GM12878 (cell line): ENCODE measurements around the gene FGGY. TPM values are rescaled to one million over a fixed set of nuclear protein-coding genes. Genes with fewer than 3 reads are reported as not detected.

Source experiments
- ATAC-seq: fragments of 200-7000 bp; cut with Tn5 transposase; 3 replicates; pipeline ENCODE4 v1.9.1; 2020; ENCODE audit warnings: mild to moderate bottlenecking, moderate library complexity
- BruUV-seq: library from RNA; stranded (reverse); fragments of 400-500 nt; replicated peaks from 2 replicates; lab custom pipeline; 2021; lab: Mats Ljungman, UMichigan
- CTCF ChIA-PET: fragments of 300-600 bp; sonication (Branson Sonifier 250); formaldehyde crosslinking; extraction: SDS; loops from one replicate; lab custom pipeline; 2021; ENCODE audit warnings: inconsistent platforms; lab: Yijun Ruan, JAX
- POLR2A ChIA-PET: fragments of 350-600 bp; formaldehyde crosslinking; extraction: SDS; loops from one replicate; lab custom pipeline; 2021; ENCODE audit warnings: inconsistent platforms; lab: Charles Lee
- RAD21 ChIA-PET: fragments of 300-600 bp; sonication (Branson Sonifier 250); formaldehyde crosslinking; loops from one replicate; lab custom pipeline; 2023; ENCODE audit warnings: antibody characterized with exemption; ENCODE audit not compliant: unreplicated experiment; lab: Charles Lee
- SMC1A ChIA-PET: fragments of 300-600 bp; sonication (Branson Sonifier 250); formaldehyde crosslinking; loops from one replicate; lab custom pipeline; 2023; ENCODE audit not compliant: unreplicated experiment, uncharacterized antibody; lab: Charles Lee
- DNase-seq: peaks from one replicate; pipeline ENCODE4 v3.0.0-alpha.2; 2011; ENCODE audit warnings: low read depth, low spot score
- FAIRE-seq: peaks from 3 replicates; lab custom pipeline; 2011; peaks lifted over from hg19 to GRCh38; lab: Jason Lieb, UNC
- H2AFZ ChIP-seq: 2 replicates; pipeline ENCODE4 v1.6.0; 2011; ENCODE audit warnings: low read depth, low read length, control low read depth; ENCODE audit not compliant: control insufficient read depth
- H3K27ac ChIP-seq: 2 replicates; pipeline ENCODE4 v1.5.1; 2011; ENCODE audit warnings: control low read depth; ENCODE audit not compliant: control insufficient read depth, insufficient read depth
- H3K27me3 ChIP-seq, 2 experiments: replicated peaks in 1 of 2; 2 replicates each; pipeline versions ENCODE4 v1.6.0 to v1.6.1; 2011; ENCODE audit warnings: low read length in 1 of 2; ENCODE audit not compliant: control insufficient read depth in 2 of 2, insufficient read depth in 2 of 2
- H3K36me3 ChIP-seq, 2 experiments: 2 replicates each; pipeline ENCODE4 v1.5.1; 2011; ENCODE audit warnings: low read length in 1 of 2; ENCODE audit not compliant: control insufficient read depth in 2 of 2, insufficient read depth in 2 of 2
- H3K4me1 ChIP-seq: 2 replicates; pipeline ENCODE4 v1.6.1; 2011; ENCODE audit warnings: mild to moderate bottlenecking, low read length, moderate library complexity, mixed read lengths; ENCODE audit not compliant: control insufficient read depth, insufficient read depth
- H3K4me2 ChIP-seq: 2 replicates; pipeline ENCODE4 v1.6.0; 2011; ENCODE audit warnings: control low read depth; ENCODE audit not compliant: control insufficient read depth, insufficient read depth
- H3K4me3 ChIP-seq: fragments of 200-600 bp; sonication (generic); 2 replicates; pipeline ENCODE4 v1.5.1; 2016
- H3K79me2 ChIP-seq: 2 replicates; pipeline ENCODE4 v1.6.0; 2011; ENCODE audit warnings: low read length; ENCODE audit not compliant: control insufficient read depth, insufficient read depth
- H3K9ac ChIP-seq: 2 replicates; pipeline ENCODE4 v1.8.0; 2011; ENCODE audit warnings: low read length, control low read depth, mixed read lengths; ENCODE audit not compliant: control insufficient read depth, insufficient read depth
- H3K9me3 ChIP-seq: replicated peaks from 3 replicates; pipeline ENCODE4 v1.5.1; 2011; ENCODE audit warnings: mild to moderate bottlenecking, low read length; ENCODE audit not compliant: control insufficient read depth, insufficient read depth
- H4K20me1 ChIP-seq: 2 replicates; pipeline ENCODE4 v1.6.0; 2011; ENCODE audit not compliant: control insufficient read depth, insufficient read depth
- BHLHE40 ChIP-seq, 2 experiments: fragments of 450-650 bp in 1 of 2; IDR thresholded peaks; 2 replicates each; pipeline ENCODE4 v1.6.1; 2011 to 2017; ENCODE audit warnings: low read depth in 2 of 2, borderline replicate concordance in 1 of 2, improper control_type of control experiment in 1 of 2, low read length in 1 of 2, mild to moderate bottlenecking in 1 of 2
- CHD2 ChIP-seq: IDR thresholded peaks from 2 replicates; pipeline ENCODE4 v1.6.1; 2011; ENCODE audit warnings: low read depth, low read length, improper control_type of control experiment, borderline replicate concordance
- EED ChIP-seq: sonication (generic); IDR thresholded peaks from 2 replicates; pipeline ENCODE4 v1.6.1; 2016; ENCODE audit warnings: antibody characterized with exemption, low read depth
- KLF5 ChIP-seq: fragments of 450-650 bp; IDR thresholded peaks from 2 replicates; pipeline ENCODE4 v1.6.1; 2014; ENCODE audit warnings: mild to moderate bottlenecking; ENCODE audit not compliant: partially characterized antibody
- NBN ChIP-seq: fragments of 450-650 bp; IDR thresholded peaks from 2 replicates; pipeline ENCODE4 v1.6.1; 2016
- NFIC ChIP-seq: IDR thresholded peaks from 2 replicates; pipeline ENCODE4 v1.6.1; 2012; ENCODE audit warnings: low read depth, mild to moderate bottlenecking, inconsistent platforms, low read length, moderate library complexity
- NR2C2 ChIP-seq: IDR thresholded peaks from 2 replicates; pipeline ENCODE4 v1.6.1; 2011; ENCODE audit warnings: borderline replicate concordance, low read depth; ENCODE audit not compliant: control insufficient read depth, insufficient read length
- PAX5 ChIP-seq: IDR thresholded peaks from 2 replicates; pipeline ENCODE4 v1.6.1; 2011; ENCODE audit warnings: low read depth, low read length, borderline replicate concordance
- PAX8 ChIP-seq: fragments of 450-650 bp; IDR thresholded peaks from 2 replicates; pipeline ENCODE4 v1.6.1; 2017; ENCODE audit warnings: mild to moderate bottlenecking, moderate library complexity
- POLR2AphosphoS2 ChIP-seq: IDR thresholded peaks from 2 replicates; pipeline ENCODE4 v1.6.1; 2011; ENCODE audit warnings: low read depth, mild to moderate bottlenecking, low read length, improper control_type of control experiment, moderate library complexity
- RAD21 ChIP-seq: IDR thresholded peaks from 2 replicates; pipeline ENCODE4 v1.6.1; 2011; ENCODE audit warnings: mild to moderate bottlenecking, low read depth, low read length, moderate library complexity; ENCODE audit not compliant: insufficient read depth
- RB1 ChIP-seq: fragments of 450-650 bp; formaldehyde crosslinking; IDR thresholded peaks from 2 replicates; pipeline ENCODE4 v1.6.1; 2017; ENCODE audit warnings: mild to moderate bottlenecking, borderline replicate concordance
- RBBP5 ChIP-seq: fragments of 200-600 bp; sonication (generic); conservative IDR thresholded peaks from 2 replicates; pipeline ENCODE4 v1.6.1; 2016
- RELA ChIP-seq: fragments of 450-650 bp; IDR thresholded peaks from 2 replicates; pipeline ENCODE4 v1.8.0; 2014; ENCODE audit warnings: borderline replicate concordance; ENCODE audit not compliant: partially characterized antibody
- RFX5 ChIP-seq: IDR thresholded peaks from 2 replicates; pipeline ENCODE4 v1.6.1; 2011; ENCODE audit warnings: low read depth, low read length, improper control_type of control experiment
- SKIL ChIP-seq: fragments of 450-650 bp; IDR thresholded peaks from 2 replicates; pipeline ENCODE4 v1.6.1; 2017; ENCODE audit warnings: mild to moderate bottlenecking, low read depth, inconsistent platforms; ENCODE audit not compliant: poor library complexity, severe bottlenecking
- TCF7 ChIP-seq: IDR thresholded peaks from 2 replicates; pipeline ENCODE4 v1.6.1; 2014; ENCODE audit warnings: antibody characterized with exemption, borderline replicate concordance
- YY1 ChIP-seq: IDR thresholded peaks from 2 replicates; pipeline ENCODE4 v1.6.1; 2011; ENCODE audit warnings: low read depth, mild to moderate bottlenecking, low read length
- ZNF622 ChIP-seq: fragments of 450-650 bp; IDR thresholded peaks from 2 replicates; pipeline ENCODE4 v1.6.1; 2017; ENCODE audit warnings: mild to moderate bottlenecking, inconsistent platforms
- WGBS: methylation state at CpG from one replicate; pipeline ENCODE4 v1.1.6; 2016; ENCODE audit warnings: low lambda C conversion rate; ENCODE audit not compliant: insufficient replicate concordance, insufficient coverage; ENCODE audit errors: missing lambda C conversion rate; 5-methylcytosine and 5-hydroxymethylcytosine counted together
- in situ Hi-C: fragments of 300-500 bp; cut with MboI; formaldehyde crosslinking; loops from 9 replicates; pipeline ENCODE4 v1.14.3; 2018; ENCODE audit warnings: mixed read lengths
- intact Hi-C: fragments of 100-400 bp; cut with micrococcal nuclease; formaldehyde crosslinking; loops from one replicate; pipeline ENCODE4 v1.14.2; 2022; ENCODE audit not compliant: unreplicated experiment
- polyA plus RNA-seq, 11 experiments: library from polyadenylated mRNA; depleted of rRNA in 4 of 11; unstranded in 6 of 11; stranded (reverse) in 5 of 11; fragments of >200 nt; fragmentation: Nextera tagmentation in 4 of 11; fragmentation: Illumina TruSeq in 1 of 11; extraction: Ambion mirVana in 4 of 11; extraction: Trizol in 1 of 11; gene quantifications; 1 replicate in 1 of 11; 2 replicates in 10 of 11; pipeline versions ENCODE4 v1.2.1 to v1.2.3, GENCODE V29; 2011 to 2016; ENCODE audit warnings: inconsistent platforms in 2 of 11, missing spikeins in 2 of 11, low read depth in 1 of 11
- total RNA-seq, 4 experiments: library from RNA; depleted of rRNA in 3 of 4; stranded (reverse); fragments of >200 nt in 3 of 4; fragmentation: Illumina TruSeq in 1 of 4; extraction: Trizol in 1 of 4; gene quantifications; 2 replicates each; pipeline versions ENCODE4 v1.2.1 to v1.2.3, GENCODE V29; 2013 to 2021

Gene FGGY
- total and polyA plus RNA-seq, 10 of the 15 experiments (the other 5 are each of a cell fraction or from before 2014, with no cell fraction given), result 6.2 to 11.9 (median 7.5) TPM

- Histone ChIP-seq H3K9me3 (no peaks in the 10 kb centered on the region), H3K27me3 (no peaks in the 10 kb centered on the region), H2AFZ (no peak overlapping the region), H3K27ac (no peak overlapping the region), H3K4me2 (no peak overlapping the region), H3K4me1 (no peaks in the 10 kb centered on the region), H3K4me3 (no peak overlapping the region), H4K20me1 (no peaks in the 10 kb centered on the region), H3K36me3 (no peaks in the 10 kb centered on the region), H3K79me2 (no peaks in the 10 kb centered on the region), H3K9ac (no peak overlapping the region)
- no TSS peak for BruUV-seq
- ATAC-seq, result no peak
- no peak for TF ChIP-seq RAD21
- TF ChIP-seq NFIC, result no peak
- TF ChIP-seq CHD2, result no peak
- no peak for TF ChIP-seq RBBP5
- TF ChIP-seq YY1, result no peak
- TF ChIP-seq RFX5, result no peak
- no peak for TF ChIP-seq BHLHE40 (IDR thresholded peaks at IDR 0.05; ENCODE audit: borderline replicate concordance in 1 of 2, low read depth in 2 of 2, low read length in 1 of 2)
- no peak for TF ChIP-seq SKIL
- TF ChIP-seq RELA, result no peak
- TF ChIP-seq NBN, result no peak
- no peak for TF ChIP-seq EED
- no peak for TF ChIP-seq KLF5
- TF ChIP-seq RB1, result no peak
- TF ChIP-seq NR2C2, result no peak
- no peak for TF ChIP-seq PAX8
- no peak for TF ChIP-seq TCF7
- TF ChIP-seq ZNF622, result no peak
- no peak for TF ChIP-seq POLR2AphosphoS2
- TF ChIP-seq PAX5, result no peak
- 76% methylated on average over 4 of the region's 4 CpGs for WGBS
- in situ Hi-C loops, result no loop called here
- FAIRE-seq, result no peak
- CTCF ChIA-PET, result interaction anchor here (0.5 to 1.6 kb wide), 2 partner anchors 8 to 68 kb away, joined by 3 read pairs; no protein-coding TSS in a partner anchor
- intact Hi-C loops, result no loop called here
- POLR2A ChIA-PET, result interaction anchor here (0.7 kb wide), 1 partner anchor 530 kb away, joined by 3 read pairs; no protein-coding TSS in a partner anchor
- RAD21 ChIA-PET, result no interaction called here
- SMC1A ChIA-PET, result interaction anchor here (0.5 to 1.3 kb wide), 6 partner anchors 8 to 948 kb away, joined by 3 to 7 read pairs (median 3); partner anchors contain the start of gene JUN
- DNase-seq, result no peak
Measured at GRCh38 chr1:59691261-59691660, 394.4 kb downstream of the FGGY start.
